Measurements from ENCODE around the gene GARIN5A. TPM values are rescaled to one million over a fixed set of nuclear protein-coding genes. Genes with fewer than 3 reads are reported as not detected.

GARIN5A gene
- total and polyA plus RNA-seq, 9 of the 15 experiments (the other 6 are each of a cell fraction or from before 2014, with no cell fraction given) = 0.10 to 0.82 (median 0.23) TPM; not detected in 2

DNA sequence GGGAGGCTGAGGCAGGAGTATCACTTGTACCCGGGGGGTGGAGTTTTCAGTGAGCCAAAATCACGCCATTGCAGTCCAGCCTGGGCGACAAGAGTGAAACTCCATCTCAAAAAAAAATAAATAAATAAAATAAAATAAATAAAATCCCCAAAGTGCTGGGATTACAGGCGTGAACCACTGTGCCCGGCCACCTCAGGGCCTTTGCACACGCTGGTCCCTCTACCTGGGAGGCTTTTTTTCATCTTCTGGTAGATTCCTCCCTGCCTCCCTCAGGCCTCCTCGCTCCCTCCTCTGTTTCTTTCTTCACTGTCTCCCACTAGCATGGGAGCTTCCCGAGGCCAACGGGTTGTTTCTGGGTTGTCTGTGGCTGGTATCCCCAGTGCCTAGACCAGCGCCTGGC lies 28.9 kb downstream of the GARIN5A start:
- Histone ChIP-seq H4K20me1 (replicated peaks; ENCODE audit: control insufficient read depth, insufficient read depth, low read length) (no peaks in the 10 kb centered on the region), H3K79me2 (ENCODE audit: control insufficient read depth, insufficient read depth, low read length) (no peaks in the 10 kb centered on the region), H3K4me2 (ENCODE audit: insufficient read depth, low read length) (no peak overlapping the region), H3K9me1 (ENCODE audit: control insufficient read depth, insufficient read depth, low read length) (no peaks in the 10 kb centered on the region), H3K9me3 (replicated peaks; ENCODE audit: control insufficient read depth, insufficient read depth, low read depth, low read length) (no peaks in the 10 kb centered on the region), H2AFZ (ENCODE audit: low read depth, low read length) (no peak overlapping the region), H3K27me3 (ENCODE audit: control insufficient read depth in 2 of 2, insufficient read depth in 2 of 2, low read length in 2 of 2) (peaks cover 16 to 30% of the 10 kb centered on the region in 2 experiments; a peak in 4 of 5 replicates), H3K4me3 (no peak overlapping the region), H3K9ac (ENCODE audit: insufficient read depth in 1 of 2, low read depth in 2 of 2, low read length in 2 of 2) (no peak overlapping the region), H3K4me1 (replicated peaks in 1 of 2; ENCODE audit: control insufficient read depth in 2 of 2, insufficient read depth in 2 of 2, low read length in 2 of 2) (peaks cover 0 to 6% of the 10 kb centered on the region in 2 experiments; a peak in 2 of 5 replicates), H3K27ac (ENCODE audit: extremely low read depth, low read depth, low read length) (no peak overlapping the region), H3K36me3 (ENCODE audit: control insufficient read depth, insufficient read depth, low read length) (no peaks in the 10 kb centered on the region)
- intact Hi-C loops (cut with micrococcal nuclease) (no loop called here), in situ Hi-C loops (cut with MboI) (no loop called here)
- ChIA-PET CTCF (ENCODE audit: low intra/inter-chr PET ratio) (no interaction called here), POLR2A (interaction anchor here (1.4 kb wide), 1 partner anchor 90 kb away, joined by 5 read pairs; no protein-coding TSS in a partner anchor)
- ATAC-seq (no peak), FAIRE-seq (no peak), DNase-seq (ENCODE audit: extremely low read depth in 1 of 4, low spot score in 3 of 4) (no peak)
- 37% methylated on average over 10 of the region's 10 CpGs for WGBS (ENCODE audit: insufficient coverage, low coverage, missing lambda C conversion rate)
- peak; percentile 60 for TF ChIP-seq RBM25 (IDR thresholded peaks at IDR 0.05; ENCODE audit: low read depth, low read length, severe bottlenecking)
- no peak for TF ChIP-seq ZNF445 (CRISPR knock-in tag; IDR thresholded peaks at IDR 0.05; ENCODE audit: low read depth)
- BruUV-seq (replicated peaks) = no TSS peak

DNA sequence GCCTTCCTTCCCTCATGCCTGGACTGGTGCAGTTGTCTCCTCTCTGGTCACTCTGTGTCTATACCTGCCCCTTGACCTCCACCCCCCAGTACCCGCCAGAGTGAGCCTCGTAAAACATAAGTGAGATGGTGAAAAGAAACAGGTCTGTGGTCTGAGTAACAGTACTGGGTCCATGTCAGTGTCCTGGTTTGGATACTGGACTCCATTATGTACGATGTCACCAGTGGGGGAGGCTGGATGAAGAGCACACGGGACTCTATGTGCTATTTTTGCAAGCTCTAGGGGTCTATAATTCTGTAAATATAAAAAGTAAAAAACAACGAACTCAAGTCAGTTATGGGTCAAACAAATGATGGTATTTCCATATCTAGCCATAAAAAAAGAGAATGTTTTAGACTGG lies 29.6 kb downstream of the GARIN5A start:
- in situ Hi-C loops (cut with MboI) = no loop called here
- H3K4me1 ChIP-seq (replicated peaks in 1 of 2; ENCODE audit: control insufficient read depth in 2 of 2, insufficient read depth in 2 of 2, low read length in 2 of 2) = peaks cover 0 to 6% of the 10 kb centered on the region in 2 experiments; a peak in 2 of 5 replicates
- 9% methylated on average over 5 of the region's 5 CpGs for WGBS (ENCODE audit: insufficient coverage, low coverage, missing lambda C conversion rate)
- H4K20me1 ChIP-seq (replicated peaks; ENCODE audit: control insufficient read depth, insufficient read depth, low read length) = no peaks in the 10 kb centered on the region
- no peak overlapping the region for H3K9ac ChIP-seq (ENCODE audit: insufficient read depth in 1 of 2, low read depth in 2 of 2, low read length in 2 of 2)
- POLR2A ChIA-PET = no interaction called here
- H3K9me3 ChIP-seq (replicated peaks; ENCODE audit: control insufficient read depth, insufficient read depth, low read depth, low read length) = no peaks in the 10 kb centered on the region
- no peak overlapping the region for H2AFZ ChIP-seq (ENCODE audit: low read depth, low read length)
- no peaks in the 10 kb centered on the region for H3K36me3 ChIP-seq (ENCODE audit: control insufficient read depth, insufficient read depth, low read length)
- H3K27ac ChIP-seq (ENCODE audit: extremely low read depth, low read depth, low read length) = no peak overlapping the region
- no peak for ATAC-seq
- no peak overlapping the region for H3K4me2 ChIP-seq (ENCODE audit: insufficient read depth, low read length)
- intact Hi-C loops (cut with micrococcal nuclease) = no loop called here
- no peak overlapping the region for H3K4me3 ChIP-seq
- H3K79me2 ChIP-seq (ENCODE audit: control insufficient read depth, insufficient read depth, low read length) = no peaks in the 10 kb centered on the region
- no peak for FAIRE-seq
- CTCF ChIA-PET (ENCODE audit: low intra/inter-chr PET ratio) = no interaction called here
- H3K9me1 ChIP-seq (ENCODE audit: control insufficient read depth, insufficient read depth, low read length) = no peaks in the 10 kb centered on the region
- no TSS peak for BruUV-seq (replicated peaks)
- DNase-seq (ENCODE audit: extremely low read depth in 1 of 4, low spot score in 3 of 4) = no peak
- H3K27me3 ChIP-seq (ENCODE audit: control insufficient read depth in 2 of 2, insufficient read depth in 2 of 2, low read length in 2 of 2) = peaks cover 16 to 30% of the 10 kb centered on the region in 2 experiments; a peak in 4 of 5 replicates
- TF ChIP-seq, protein P1, sequence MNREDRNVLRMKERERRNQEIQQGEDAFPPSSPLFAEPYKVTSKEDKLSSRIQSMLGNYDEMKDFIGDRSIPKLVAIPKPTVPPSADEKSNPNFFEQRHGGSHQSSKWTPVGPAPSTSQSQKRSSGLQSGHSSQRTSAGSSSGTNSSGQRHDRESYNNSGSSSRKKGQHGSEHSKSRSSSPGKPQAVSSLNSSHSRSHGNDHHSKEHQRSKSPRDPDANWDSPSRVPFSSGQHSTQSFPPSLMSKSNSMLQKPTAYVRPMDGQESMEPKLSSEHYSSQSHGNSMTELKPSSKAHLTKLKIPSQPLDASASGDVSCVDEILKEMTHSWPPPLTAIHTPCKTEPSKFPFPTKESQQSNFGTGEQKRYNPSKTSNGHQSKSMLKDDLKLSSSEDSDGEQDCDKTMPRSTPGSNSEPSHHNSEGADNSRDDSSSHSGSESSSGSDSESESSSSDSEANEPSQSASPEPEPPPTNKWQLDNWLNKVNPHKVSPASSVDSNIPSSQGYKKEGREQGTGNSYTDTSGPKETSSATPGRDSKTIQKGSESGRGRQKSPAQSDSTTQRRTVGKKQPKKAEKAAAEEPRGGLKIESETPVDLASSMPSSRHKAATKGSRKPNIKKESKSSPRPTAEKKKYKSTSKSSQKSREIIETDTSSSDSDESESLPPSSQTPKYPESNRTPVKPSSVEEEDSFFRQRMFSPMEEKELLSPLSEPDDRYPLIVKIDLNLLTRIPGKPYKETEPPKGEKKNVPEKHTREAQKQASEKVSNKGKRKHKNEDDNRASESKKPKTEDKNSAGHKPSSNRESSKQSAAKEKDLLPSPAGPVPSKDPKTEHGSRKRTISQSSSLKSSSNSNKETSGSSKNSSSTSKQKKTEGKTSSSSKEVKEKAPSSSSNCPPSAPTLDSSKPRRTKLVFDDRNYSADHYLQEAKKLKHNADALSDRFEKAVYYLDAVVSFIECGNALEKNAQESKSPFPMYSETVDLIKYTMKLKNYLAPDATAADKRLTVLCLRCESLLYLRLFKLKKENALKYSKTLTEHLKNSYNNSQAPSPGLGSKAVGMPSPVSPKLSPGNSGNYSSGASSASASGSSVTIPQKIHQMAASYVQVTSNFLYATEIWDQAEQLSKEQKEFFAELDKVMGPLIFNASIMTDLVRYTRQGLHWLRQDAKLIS (CRISPR knock-in tag; IDR thresholded peaks at IDR 0.05) = no peak
- TF ChIP-seq, protein P2, sequence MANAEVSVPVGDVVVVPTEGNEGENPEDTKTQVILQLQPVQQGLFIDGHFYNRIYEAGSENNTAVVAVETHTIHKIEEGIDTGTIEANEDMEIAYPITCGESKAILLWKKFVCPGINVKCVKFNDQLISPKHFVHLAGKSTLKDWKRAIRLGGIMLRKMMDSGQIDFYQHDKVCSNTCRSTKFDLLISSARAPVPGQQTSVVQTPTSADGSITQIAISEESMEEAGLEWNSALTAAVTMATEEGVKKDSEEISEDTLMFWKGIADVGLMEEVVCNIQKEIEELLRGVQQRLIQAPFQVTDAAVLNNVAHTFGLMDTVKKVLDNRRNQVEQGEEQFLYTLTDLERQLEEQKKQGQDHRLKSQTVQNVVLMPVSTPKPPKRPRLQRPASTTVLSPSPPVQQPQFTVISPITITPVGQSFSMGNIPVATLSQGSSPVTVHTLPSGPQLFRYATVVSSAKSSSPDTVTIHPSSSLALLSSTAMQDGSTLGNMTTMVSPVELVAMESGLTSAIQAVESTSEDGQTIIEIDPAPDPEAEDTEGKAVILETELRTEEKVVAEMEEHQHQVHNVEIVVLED (CRISPR knock-in tag; IDR thresholded peaks at IDR 0.05) = no peak
- TF ChIP-seq SMARCE1 (IDR thresholded peaks at IDR 0.05) = no peak
- TF ChIP-seq, protein P3, sequence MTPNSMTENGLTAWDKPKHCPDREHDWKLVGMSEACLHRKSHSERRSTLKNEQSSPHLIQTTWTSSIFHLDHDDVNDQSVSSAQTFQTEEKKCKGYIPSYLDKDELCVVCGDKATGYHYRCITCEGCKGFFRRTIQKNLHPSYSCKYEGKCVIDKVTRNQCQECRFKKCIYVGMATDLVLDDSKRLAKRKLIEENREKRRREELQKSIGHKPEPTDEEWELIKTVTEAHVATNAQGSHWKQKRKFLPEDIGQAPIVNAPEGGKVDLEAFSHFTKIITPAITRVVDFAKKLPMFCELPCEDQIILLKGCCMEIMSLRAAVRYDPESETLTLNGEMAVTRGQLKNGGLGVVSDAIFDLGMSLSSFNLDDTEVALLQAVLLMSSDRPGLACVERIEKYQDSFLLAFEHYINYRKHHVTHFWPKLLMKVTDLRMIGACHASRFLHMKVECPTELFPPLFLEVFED (CRISPR knock-in tag; conservative IDR thresholded peaks at IDR 0.05) = no peak
- TF ChIP-seq NCOA1 (IDR thresholded peaks at IDR 0.05; ENCODE audit: low read depth) = no peak
- no peak for TF ChIP-seq RNF2 (IDR thresholded peaks at IDR 0.05)
- no peak for TF ChIP-seq CCNT2 (IDR thresholded peaks at IDR 0.05; ENCODE audit: borderline replicate concordance, extremely low read depth, insufficient read length, low read depth, low read length)
